Left kidney (tissue), 2 donors: ENCODE measurements around the gene CLEC10A. TPM values are rescaled to one million over a fixed set of nuclear protein-coding genes. Genes with fewer than 3 reads are reported as not detected.
"Not testable (repeated sequence)": the region's sequence is repeated elsewhere in the genome, so short reads cannot be mapped to it uniquely, and the experiment has no call there.

Experiments
- DNase-seq: peaks from one replicate; pipeline ENCODE4 v3.0.0-alpha.2; 2013
- polyA plus RNA-seq: library from polyadenylated mRNA; unstranded; fragments of 120-200 nt; gene quantifications from one replicate; pipeline ENCODE4 v1.2.1, GENCODE V29; 2013; ENCODE audit not compliant: insufficient read length

Gene CLEC10A
- polyA plus RNA-seq, 1 donor, result 0.47 TPM

DNA sequence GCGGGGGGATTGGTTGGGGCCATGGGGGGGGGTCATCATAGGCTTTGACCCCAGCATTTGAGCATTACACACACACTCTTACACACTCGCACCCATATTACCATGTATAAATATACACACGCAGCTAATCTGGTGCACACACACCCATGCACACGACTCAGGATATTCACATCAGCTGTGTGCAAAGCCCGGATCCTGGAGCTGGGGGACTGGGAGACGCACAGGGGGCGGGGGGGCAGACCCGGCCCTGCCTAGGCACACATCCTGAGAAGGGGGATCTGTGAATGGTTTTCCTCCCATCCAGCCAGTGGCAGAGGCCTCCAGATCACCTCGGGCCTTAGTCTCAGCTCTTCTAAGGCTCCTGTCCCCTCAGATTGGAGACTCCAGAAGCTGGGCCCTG is 28.9 kb upstream of the CLEC10A start:
- no peak for DNase-seq

DNA sequence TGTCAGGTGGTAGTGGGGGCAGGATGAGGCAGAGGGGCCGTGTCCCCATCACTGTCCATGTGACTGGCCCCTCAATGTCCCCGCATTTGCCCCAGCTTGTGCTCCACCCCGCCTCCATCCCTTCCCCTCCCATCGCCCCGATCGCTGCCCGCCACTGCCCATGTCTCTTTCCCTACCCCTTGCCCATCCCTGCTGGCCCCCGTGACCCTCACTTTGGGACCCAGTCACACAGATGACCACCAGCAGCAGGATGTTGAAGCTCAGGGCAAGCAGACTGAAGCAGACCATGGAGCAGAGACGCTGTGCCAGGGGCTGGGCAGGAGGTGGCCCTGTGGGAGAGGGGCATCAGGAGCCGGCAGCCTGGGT is 28.5 kb upstream of the CLEC10A start:
- no peak for DNase-seq

DNA sequence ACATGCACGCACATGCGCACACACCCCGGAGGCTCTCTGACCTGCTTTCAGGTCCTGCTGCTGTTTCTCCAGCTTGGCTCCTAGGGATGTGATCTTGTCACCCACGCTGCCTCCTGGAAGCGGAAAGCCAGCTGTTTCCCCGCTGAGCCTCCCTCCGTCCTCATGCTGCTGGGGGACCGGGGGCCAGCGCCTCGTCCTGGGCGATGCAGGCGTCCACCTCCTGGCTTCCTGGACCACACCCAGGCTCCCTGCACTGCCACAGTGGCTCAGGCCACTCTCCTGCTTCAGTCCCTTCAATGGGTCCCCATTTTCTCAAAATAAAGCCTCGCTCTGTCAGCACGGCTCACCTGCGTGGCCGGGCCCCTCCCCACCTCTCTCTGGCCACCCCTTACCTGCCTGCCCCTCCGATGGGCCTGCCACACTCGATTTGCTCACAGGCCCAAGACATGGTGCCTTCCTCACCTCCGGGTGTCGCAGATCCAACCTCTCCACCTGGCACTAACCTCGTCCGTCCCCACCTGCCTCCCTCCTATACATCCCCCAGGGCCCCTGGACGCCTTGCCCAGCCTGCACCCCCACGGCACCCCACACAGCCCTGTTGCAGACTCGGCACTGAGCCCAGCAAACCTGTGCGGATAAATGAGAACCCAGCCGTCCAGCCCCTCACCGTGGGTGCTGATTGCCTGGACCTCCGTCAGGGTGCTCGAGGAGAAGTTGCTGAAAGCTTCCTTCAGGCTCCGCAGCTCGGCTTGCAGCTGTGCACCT is 27.9 kb upstream of the CLEC10A start:
- no peak for DNase-seq

DNA sequence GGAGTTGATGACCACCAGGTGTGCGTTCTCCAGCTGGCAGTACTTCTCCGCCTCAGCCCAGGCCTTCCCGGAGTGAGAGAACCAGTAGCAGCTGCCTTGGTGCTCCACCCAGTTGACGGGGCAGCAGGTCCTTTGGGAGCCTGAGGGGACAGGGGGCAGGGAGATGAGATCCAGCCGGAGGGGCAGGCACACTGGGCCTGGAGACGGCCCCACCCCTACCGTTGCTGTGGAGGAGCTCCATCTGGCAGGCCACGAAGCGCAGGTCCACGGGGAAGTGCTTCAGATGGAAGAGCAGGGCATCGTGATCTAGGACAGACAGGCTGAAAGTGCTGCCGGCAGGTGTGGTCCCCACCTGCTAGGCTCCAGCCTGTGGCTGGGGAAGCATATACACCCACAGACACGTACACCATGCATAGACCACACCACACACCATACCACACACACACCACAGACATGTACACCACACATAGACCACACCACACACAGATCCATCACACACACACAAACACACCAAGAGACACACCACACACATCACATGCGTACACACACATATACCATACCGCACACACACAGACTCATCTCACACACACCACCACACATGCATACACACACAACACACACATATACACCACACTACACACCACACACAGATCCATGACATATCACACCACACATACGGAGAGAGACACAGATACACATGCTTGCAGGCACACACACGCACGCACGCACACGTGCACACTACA is 27.1 kb upstream of the CLEC10A start:
- no peak for DNase-seq

DNA sequence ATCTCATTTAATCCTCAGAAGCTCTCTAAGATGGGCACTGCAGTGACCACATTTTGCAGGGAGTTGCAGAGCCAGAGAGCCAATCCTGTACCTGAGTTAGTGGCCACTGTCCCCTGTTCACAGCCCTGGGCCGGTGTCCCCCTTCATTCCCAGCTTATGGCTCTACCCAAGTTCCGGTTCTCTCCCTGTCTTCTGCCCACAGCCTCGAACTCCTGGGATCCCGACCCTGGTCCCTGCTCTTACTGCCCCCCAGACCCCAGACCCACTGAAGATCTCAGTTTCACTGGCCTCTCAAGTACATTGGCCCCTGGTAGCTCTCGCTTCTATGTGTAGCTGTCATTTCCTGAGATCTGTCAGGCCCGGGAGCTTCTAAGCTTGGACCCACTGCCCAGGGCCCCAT is 22.4 kb upstream of the CLEC10A start:
- no peak for DNase-seq

DNA sequence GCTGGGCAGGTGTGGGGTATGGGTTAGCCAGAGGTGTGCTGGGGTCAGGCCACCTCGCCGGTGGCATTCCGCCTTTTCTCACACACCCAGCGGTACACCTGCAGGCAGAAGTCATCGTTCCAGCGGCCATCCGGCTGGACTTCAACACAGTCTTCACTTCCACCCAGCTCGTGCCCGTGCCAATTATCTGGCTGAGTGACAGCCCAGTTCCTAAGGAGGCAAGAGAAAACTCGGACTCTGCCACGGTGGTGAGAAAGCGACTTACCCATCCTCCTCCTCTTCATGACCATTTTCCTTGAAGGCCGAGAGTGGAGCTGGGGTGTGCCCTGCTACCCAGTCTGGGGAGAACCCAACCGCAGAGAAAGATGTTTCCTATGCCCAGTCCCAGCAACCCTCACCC is 21.5 kb upstream of the CLEC10A start:
- no peak for DNase-seq

DNA sequence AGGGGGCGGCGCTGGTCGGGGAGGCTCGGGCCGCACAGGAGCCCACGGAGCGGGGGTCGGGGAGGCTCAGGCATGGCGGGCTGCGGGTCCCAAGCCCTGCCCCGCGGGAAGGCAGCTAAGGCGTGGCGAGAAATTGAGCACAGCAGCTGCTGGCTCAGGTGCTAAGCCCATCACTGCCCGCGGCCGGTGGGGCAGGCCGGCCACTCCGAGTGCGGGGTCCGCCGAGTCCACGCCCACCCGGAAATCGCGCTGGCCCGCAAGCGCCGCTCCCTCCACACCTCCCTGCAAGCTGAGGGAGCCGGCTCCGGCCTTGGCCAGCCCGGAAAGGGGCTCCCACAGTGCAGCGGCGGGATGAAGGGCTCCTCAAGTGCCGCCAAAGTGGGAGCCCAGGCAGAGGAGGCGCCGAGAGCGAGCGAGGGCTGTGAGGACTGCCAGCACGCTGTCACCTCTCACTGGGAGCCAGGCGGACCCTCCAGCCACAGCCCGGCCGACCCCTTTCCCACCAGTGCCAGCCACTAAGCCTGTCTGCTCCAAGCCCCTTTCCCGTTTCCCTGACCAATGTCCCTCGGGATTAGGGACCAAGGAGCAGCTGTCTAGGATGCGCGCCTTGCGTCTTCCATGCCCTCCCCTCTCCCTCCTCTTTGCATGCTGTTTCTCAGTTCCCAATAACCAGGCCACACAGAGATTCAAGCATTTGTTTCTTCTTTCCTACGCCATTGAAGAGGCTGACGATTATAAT is 20.8 kb upstream of the CLEC10A start:
- not testable (repeated sequence) for DNase-seq

DNA sequence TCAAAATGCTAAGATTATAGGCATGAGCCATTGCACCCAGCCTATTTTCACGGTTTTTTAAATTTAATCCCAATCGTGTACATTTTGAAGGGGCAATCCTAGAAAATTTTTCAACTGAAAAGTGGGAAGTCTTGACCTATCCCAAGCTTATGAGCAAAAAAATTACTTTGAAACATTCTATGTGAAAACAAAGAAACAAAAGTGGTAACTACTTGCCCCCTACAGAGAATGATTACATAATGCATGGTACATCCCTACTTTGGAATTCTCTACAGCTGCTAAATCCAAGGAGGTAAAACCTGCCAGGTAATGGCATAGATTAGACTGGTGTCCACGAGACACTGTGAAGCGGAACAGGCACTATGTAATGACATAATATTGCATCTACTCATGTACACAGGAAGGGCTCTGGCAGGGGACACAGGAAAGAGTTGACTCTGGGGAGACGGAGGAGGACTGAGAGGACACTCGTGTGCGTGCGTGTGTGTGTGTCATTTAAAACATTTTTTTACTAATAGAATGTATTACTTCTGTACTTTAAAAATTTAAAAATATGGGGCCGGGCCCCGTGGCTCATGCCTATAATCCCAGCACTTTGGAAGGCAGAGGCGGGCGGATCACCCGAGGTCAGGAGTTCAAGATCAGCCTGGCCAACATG is 18.9 kb upstream of the CLEC10A start:
- no peak for DNase-seq

DNA sequence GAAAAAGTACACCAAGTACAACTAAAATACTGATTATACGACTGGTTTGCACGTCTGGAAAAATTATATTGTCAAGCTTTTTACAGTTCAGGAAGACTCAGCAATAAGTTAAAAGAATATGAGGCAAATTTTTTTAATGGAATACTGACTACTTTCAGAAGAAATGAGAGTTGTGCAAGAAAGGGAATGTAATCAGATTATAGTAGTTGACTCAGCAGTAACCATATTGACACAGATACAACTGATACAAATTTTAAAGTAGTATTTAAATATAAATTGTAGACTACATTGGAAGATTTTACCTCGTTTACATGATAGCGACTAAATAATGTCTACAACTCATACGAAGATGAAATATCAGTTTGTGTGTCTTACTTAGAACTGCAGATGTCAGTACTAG is 17.9 kb upstream of the CLEC10A start:
- no peak for DNase-seq

DNA sequence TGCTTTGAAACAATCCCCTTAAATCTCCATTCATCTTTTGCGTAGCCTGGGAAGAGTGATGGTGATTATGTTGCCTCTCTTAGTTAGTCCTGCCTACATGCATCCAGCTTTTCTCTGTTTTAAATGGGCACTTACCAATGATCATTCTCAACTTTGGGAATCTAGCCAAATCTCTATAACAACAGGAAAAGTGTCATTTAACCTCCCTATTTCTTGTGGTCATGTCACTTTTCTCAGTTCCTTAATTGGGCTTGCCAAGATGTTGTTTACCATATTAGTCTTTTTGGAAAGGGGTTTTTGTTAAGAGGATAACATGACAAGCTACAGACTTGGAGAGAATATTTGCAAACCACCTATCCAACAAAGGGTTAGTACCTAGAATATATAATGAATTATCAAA is 15.6 kb upstream of the CLEC10A start:
- no peak for DNase-seq

DNA sequence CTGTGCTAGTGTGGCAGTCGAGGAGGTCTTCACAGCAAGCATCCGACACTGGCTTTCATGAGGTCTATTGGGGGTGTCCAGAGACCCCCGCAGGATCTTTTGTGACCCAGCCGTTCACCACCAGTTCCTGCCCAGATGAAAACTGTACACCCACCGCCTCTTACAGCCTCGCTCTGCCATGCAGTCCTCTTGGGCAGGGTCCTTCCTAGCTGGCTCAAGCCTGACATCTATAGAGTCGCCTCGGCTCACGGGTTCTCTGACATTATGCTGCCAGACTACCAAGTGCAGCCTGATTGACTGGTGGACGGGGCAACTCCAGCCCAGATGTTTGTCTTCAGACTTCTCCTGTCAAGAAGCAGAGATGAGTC is 14.6 kb upstream of the CLEC10A start:
- no peak for DNase-seq

DNA sequence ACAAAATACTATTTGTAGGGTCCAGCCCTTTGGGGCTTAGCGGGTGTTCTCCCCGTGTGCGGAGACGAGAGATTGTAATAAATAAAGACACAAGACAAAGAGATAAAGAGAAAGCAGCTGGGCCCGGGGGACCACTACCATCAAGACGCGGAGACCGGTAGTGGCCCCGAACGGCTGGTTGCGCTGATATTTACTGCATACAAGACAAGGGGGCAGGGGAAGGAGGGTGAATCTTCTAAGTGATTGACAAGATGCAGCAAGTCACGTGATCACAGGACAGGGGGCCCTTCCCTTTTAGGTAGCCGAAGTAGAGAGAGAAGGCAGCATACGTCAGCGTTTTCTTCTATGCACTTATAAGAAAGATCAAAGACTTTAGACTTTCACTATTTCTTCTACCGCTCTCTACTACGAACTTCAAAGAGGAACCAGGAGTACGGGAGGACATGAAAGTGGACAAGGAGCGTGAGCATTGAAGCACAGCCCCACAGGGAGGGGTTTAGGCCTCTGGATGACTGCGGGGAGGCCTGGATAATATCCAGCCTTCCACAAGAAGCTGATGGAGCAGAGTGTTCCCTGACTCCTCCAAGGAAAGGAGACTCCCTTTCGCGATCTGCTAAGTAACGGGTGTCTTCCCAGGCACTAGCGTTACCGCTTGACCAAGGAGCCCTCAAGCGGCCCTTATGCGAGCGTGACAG is 11.4 kb upstream of the CLEC10A start:
- DNase-seq, result not testable (repeated sequence)

DNA sequence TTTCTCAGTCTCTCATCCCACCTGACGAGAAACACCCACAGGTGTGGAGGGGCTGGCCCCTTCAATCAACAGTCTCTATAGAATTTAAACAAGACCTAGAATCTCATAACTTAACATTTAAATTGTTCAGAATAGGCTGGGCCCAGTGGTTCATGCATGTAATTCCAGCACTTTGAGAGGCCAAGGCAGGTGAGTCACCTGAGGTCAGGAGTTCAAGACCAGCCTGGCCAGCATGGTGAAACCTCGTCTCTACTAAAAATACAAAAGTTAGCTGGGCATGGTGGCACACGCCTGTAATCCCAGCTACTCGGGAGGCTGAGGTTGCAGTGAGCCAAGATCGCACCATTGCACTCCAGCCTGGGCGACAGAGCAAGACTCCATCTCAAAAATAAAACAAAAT is 9.5 kb upstream of the CLEC10A start:
- not testable (repeated sequence) for DNase-seq

DNA sequence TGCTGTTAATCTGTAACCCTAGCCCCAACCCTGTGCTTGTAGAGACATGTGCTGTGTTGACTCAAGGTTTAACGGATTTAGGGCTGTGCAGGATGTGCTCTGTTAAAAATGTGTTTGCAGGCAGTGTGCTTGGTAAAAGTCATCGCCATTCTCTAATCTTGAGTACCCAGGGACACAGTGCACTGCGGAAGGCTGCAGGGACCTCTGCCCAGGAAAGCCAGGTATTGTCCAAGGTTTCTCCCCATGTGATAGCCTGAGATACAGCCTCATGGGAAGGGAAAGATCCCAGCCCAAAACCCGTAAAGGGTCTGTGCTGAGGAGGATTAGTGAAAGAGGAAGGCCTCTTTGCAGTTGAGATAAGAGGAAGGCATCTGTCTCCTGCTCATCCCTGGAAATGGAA is 8.4 kb upstream of the CLEC10A start:
- DNase-seq, result not testable (repeated sequence)

DNA sequence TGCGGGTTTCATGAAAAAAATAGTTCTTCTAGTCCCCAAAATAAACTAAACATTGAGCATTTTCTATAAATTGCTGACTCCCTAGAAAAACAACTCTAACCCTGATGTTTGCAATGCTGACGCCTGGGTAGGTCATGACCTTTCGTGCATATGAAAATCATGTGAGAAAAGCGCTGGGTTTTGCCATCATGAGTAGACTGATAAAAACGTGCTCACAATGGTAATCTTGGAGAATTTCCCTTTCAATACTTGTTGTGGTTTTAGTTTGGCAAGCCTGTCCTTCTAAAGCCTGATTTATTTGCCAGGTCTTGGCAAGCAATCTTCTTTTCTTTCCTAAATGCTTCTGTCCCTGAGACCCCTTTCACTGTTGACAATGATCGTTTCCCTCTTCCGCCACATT is 4.0 kb upstream of the CLEC10A start:
- no peak for DNase-seq

DNA sequence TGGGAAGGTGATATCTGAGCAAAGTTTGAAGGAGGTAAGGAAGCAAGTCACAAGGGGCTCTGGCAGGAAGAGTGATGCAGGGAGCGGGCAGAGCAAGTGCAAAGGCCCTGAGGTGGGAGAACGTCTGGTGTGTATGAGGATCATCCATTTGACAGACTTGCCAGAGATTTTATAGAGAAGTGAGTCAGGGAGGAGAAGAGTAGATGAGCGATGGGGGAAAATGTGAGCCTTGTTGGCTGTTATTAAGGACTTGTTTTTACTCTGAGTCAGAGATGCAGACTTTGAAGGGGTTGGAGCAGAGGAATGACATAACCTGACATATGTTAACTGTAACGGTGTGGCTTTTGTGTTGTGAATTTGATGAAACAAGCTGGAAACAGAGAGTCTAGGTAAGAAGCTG is 3.5 kb upstream of the CLEC10A start:
- no peak for DNase-seq

DNA sequence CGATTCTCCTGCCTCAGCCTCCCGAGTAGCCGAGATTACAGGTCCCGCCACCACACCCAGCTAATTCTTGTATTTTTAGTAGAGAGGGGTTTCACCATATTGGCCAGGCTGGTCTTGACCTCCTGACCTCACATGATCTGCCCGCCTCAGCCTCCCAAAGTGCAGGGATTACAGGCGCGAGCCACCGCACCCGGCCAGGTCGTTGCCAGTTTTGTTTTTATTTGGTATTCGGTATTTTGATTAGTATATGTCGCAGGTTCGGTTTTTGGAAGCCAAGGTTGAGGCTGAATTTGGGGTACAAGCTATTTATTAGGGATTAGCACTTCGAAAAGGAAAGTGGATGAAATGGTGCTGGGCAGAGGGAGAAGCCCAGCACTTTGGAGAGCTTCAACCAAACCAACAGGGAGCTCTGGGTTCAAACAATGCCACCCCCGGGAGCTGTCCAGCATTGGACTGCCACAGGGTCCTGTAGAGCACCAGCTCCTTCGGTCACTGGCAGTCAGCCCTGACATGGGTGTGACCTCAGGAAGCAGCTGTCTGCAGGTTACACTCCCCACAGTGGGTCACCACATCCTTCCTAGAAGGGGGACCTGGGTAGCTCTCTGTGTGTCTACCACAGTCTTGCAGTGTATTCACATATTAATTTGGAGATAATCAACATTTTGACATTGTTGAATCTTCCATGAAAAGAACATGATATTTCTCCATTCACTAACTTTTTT is 1.5 kb upstream of the CLEC10A start:
- DNase-seq, result no peak

DNA sequence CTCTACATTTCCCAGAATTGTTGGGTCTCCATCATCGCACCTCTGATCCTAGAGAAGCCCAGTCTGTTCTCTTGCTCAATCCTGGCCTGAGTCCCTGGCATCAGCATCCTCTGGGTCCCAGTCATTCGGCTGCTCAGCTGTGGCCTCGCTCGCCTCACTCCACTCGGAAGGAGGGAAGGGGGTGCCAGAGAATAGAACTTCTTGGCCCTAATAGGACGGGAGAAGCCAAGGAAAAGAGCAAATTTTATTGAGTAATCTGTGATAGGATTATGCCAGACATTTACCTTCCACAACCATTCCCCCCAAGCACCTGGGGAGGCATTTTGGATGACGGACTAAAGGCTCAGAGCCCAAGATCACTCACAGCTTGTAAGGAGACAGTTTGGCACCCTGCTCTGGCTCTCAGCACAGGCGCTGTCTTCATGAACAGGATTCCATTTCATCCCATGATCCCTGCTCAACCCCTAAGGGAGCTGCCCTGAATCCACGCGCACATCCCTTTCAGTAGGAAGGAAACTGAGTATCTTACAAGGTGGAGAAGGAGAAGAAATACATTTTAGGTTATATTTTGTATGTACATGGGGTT is 498 bp upstream of the CLEC10A start:
- no peak for DNase-seq

DNA sequence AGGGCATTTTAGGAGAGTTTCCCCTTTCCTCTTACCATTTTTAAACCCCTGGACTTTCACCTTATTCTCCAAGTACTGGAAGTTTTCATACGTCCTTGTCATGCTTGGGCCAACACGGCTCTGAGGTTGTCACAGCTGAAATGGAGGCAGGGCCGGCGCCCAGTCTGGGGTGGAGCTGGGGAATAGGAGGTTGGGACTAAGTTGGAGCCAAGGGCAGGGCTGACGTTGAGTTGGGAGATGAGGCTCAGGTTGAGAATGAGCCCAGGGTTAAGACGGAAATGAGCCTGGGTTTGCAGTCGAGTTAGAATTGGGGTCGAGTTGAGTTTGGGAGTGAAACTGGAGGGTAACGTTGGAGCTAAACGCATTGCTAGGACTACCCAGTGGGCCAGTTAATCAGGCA is 1.3 kb downstream of the CLEC10A start:
- DNase-seq, result no peak

DNA sequence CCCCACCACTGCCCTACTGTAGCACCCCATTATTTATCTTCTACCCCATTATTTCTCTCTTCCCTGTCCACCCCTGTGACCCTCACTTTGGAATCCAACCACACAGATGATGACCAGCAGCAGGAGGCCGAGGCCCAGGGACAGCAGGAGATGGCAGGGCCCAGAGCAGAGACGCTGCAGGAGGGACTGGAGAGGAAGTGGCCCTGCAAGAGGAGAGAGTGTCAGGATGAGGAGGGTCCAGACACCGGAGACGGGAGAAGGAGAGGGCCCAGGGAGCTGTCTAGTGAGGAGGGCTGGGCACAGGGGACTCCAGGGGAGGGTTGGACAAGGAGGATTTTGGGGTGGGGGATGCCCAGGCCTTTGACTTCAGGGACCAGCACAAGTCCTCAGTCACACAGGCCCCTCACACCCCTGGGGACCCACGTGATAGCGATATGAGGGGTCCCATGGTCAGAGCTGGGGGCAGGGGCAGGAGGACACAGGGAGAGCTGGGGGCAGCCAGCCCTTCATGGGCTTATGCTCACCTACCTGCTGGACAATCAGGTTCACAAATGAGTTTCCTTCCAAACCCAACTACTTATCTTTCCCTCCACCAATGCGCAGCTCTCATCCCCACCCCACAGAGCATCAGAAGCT is 2.0 kb downstream of the CLEC10A start:
- DNase-seq, result no peak

DNA sequence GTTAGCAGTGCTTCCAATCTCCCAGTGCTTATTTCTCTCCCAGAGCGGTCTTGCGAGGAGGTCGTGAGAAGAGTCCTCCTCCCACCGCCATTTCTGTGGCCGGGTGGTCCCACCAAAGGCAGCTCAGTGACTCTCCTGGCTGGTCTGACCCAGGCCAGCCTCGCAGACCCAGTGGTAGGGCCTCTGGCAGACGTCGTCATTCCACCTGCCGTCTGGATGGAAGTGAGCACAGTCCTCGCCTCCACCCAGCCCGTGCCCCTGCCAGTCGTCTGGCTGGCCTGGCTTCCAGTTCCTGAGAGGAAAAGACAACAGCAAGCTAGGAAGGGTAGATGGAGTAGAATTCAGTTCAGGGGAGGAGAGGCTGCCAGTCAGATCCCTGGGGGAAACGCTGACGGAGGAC is 5.1 kb downstream of the CLEC10A start:
- DNase-seq, result no peak
